Esophagus squamous epithelium (tissue), 5 donors: Measurements from ENCODE around the gene MAP6. TPM values are rescaled to one million over a fixed set of nuclear protein-coding genes. Genes with fewer than 3 reads are reported as not detected.
A peak's percentile ranks its signal among the peaks of the same experiment; 100 is the strongest.

Experiments
- DNase-seq: peaks from one replicate; lab custom pipeline; 2025; lab: John Stamatoyannopoulos, UW
- H3K27ac ChIP-seq, 4 donors: fragments of 200-600 bp; sonication (generic); one replicate each; pipeline ENCODE4 v1.5.1; 2016 to 2019; ENCODE audit warnings: mild to moderate bottlenecking in 1 of 4
- H3K27me3 ChIP-seq, 4 donors: fragments of 200-600 bp; sonication (generic); 1 replicate in 3 of 4; 2 replicates in 1 of 4; pipeline versions ENCODE4 v1.5.1 to v1.6.0; 2017 to 2021; ENCODE audit warnings: antibody characterized with exemption in 1 of 4
- H3K36me3 ChIP-seq, 3 donors: fragments of 200-600 bp; sonication (generic); one replicate each; pipeline ENCODE4 v1.5.1; 2016 to 2019
- H3K4me1 ChIP-seq, 3 donors: fragments of 200-600 bp; sonication (generic); one replicate each; pipeline ENCODE4 v1.5.1; 2017 to 2019
- H3K4me3 ChIP-seq, 4 donors: fragments of 200-600 bp; sonication (generic); 1 replicate in 3 of 4; 2 replicates in 1 of 4; pipeline ENCODE4 v1.5.1; 2016 to 2019; ENCODE audit warnings: mild to moderate bottlenecking in 2 of 4, moderate library complexity in 1 of 4
- H3K9me3 ChIP-seq, 3 donors: fragments of 200-600 bp; sonication (generic); one replicate each; pipeline ENCODE4 v1.5.1; 2016 to 2019
- CTCF ChIP-seq, 6 experiments: fragments of 450-650 bp in 4 of 6; fragments of 200-600 bp in 2 of 6; sonication (generic) in 2 of 6; IDR thresholded peaks; one replicate each; pipeline ENCODE4 v1.5.1; 2016 to 2019; ENCODE audit warnings: antibody characterized with exemption in 6 of 6, mild to moderate bottlenecking in 4 of 6, moderate library complexity in 4 of 6
- POLR2A ChIP-seq, 4 donors: fragments of 450-650 bp; IDR thresholded peaks; one replicate each; pipeline ENCODE4 v1.6.1; 2017; ENCODE audit warnings: antibody characterized with exemption in 4 of 4, mild to moderate bottlenecking in 4 of 4, moderate library complexity in 3 of 4
- WGBS, 2 donors: methylation state at CpG; one replicate each; pipeline ENCODE4 v1.1.5; 2018; 5-methylcytosine and 5-hydroxymethylcytosine counted together
- intact Hi-C: fragments of 100-400 bp; cut with DNase I; formaldehyde crosslinking; loops from one replicate; pipeline ENCODE4 v1.15.0; 2022
- total RNA-seq, 4 donors: library from RNA; depleted of rRNA; stranded (reverse); fragments of >200 nt; gene quantifications; one replicate each; pipeline ENCODE4 v1.1.0, GENCODE V29; 2016
- donor health status: DM: yes; HTN: yes; CAD: no.

MAP6 gene
- total RNA-seq, 4 donors from 2014 or later = 0.18 to 3.6 (median 0.34) TPM

- Histone ChIP-seq H3K36me3 (no peaks in the 10 kb centered on the region), H3K4me3 (peak overlapping the region in 2 of 4 donors; percentile 8 to 50), H3K27me3 (peaks cover 0 to 6% (median 0%) of the 10 kb centered on the region in 4 donors), H3K27ac (peak overlapping the region; percentile 73 to 99 (median 96)), H3K4me1 (peaks cover 28 to 88% (median 55%) of the 10 kb centered on the region in 3 donors), H3K9me3 (no peaks in the 10 kb centered on the region)
- no peak for DNase-seq
- TF ChIP-seq CTCF (IDR thresholded peaks at IDR 0.05) (no peak), POLR2A (IDR thresholded peaks at IDR 0.05) (no peak)
- WGBS, 2 donors = 19 to 31% methylated on average over 7 to 11 of the region's 17 CpGs
- intact Hi-C loops = no loop called here
Observed at GRCh38 chr11:75557666-75558494, 111.0 kb downstream of the MAP6 start.

- H3K9me3 ChIP-seq = no peaks in the 10 kb centered on the region
- WGBS, 2 donors = 67 to 73% methylated on average over 3 of the region's 3 CpGs
- no peak overlapping the region for H3K4me3 ChIP-seq
- H3K27me3 ChIP-seq = no peaks in the 10 kb centered on the region
- no peak for DNase-seq
- H3K4me1 ChIP-seq = peaks cover 20 to 74% (median 55%) of the 10 kb centered on the region in 3 donors
- H3K36me3 ChIP-seq = no peaks in the 10 kb centered on the region
- TF ChIP-seq CTCF (IDR thresholded peaks at IDR 0.05) (no peak), POLR2A (IDR thresholded peaks at IDR 0.05) (no peak)
- intact Hi-C loops = no loop called here
- peak overlapping the region in 2 of 4 donors; percentile 95 to 99 for H3K27ac ChIP-seq
Observed at GRCh38 chr11:75556275-75556674, 112.6 kb downstream of the MAP6 start.

GRCh38 chr11:75555079-75555811 lies 113.6 kb downstream of the MAP6 start:
- Histone ChIP-seq H3K9me3 (no peaks in the 10 kb centered on the region), H3K27ac (peak overlapping the region; percentile 57 to 91 (median 82)), H3K4me1 (peaks cover 20 to 63% (median 55%) of the 10 kb centered on the region in 3 donors), H3K4me3 (no peak overlapping the region), H3K27me3 (no peaks in the 10 kb centered on the region), H3K36me3 (no peaks in the 10 kb centered on the region)
- no peak for DNase-seq
- intact Hi-C loops = no loop called here
- WGBS, 2 donors = 70 to 81% methylated on average over 9 to 11 of the region's 12 CpGs
- TF ChIP-seq POLR2A (IDR thresholded peaks at IDR 0.05) (no peak), CTCF (IDR thresholded peaks at IDR 0.05) (no peak)

- no peaks in the 10 kb centered on the region for H3K27me3 ChIP-seq
- DNase-seq = no peak
- H3K9me3 ChIP-seq = no peaks in the 10 kb centered on the region
- H3K36me3 ChIP-seq = no peaks in the 10 kb centered on the region
- TF ChIP-seq CTCF (IDR thresholded peaks at IDR 0.05) (no peak), POLR2A (IDR thresholded peaks at IDR 0.05) (peak in 1 of 4 donors; percentile 15)
- peaks cover 20 to 55% (median 48%) of the 10 kb centered on the region in 3 donors for H3K4me1 ChIP-seq
- peak overlapping the region; percentile 57 to 91 (median 82) for H3K27ac ChIP-seq
- peak overlapping the region in 1 of 4 donors; percentile 42 for H3K4me3 ChIP-seq
- intact Hi-C loops = no loop called here
- 70 to 71% methylated on average over 10 to 13 of the region's 21 CpGs for WGBS, 2 donors
Observed at GRCh38 chr11:75554258-75555022, 114.4 kb downstream of the MAP6 start.
